K562 (cell line): ENCODE measurements around the gene PTPRM. TPM values are rescaled to one million over a fixed set of nuclear protein-coding genes. Genes with fewer than 3 reads are reported as not detected.

Source experiments
- KDM4B ChIP-seq, 2 experiments: fragments of 450-650 bp in 1 of 2; sonication (generic) in 1 of 2; IDR thresholded peaks; 2 replicates each; pipeline ENCODE4 v1.6.1; 2016 to 2017; ENCODE audit warnings: borderline replicate concordance in 2 of 2, antibody characterized with exemption in 1 of 2, low read depth in 1 of 2, mild to moderate bottlenecking in 1 of 2
- NR2F6 ChIP-seq: fragments of 450-650 bp; formaldehyde crosslinking; IDR thresholded peaks from 2 replicates; pipeline ENCODE4 v1.4.0; 2020; ENCODE audit warnings: mild to moderate bottlenecking
- PML ChIP-seq: IDR thresholded peaks from 2 replicates; pipeline ENCODE4 v1.6.1; 2012; ENCODE audit warnings: low read length, inconsistent platforms
- PTBP1 ChIP-seq: fragments of 200-400 bp; formaldehyde crosslinking; IDR thresholded peaks from 2 replicates; pipeline ENCODE4 v1.6.1; 2017; ENCODE audit warnings: low read depth, low read length
- SNRNP70 ChIP-seq: fragments of 200-400 bp; formaldehyde crosslinking; optimal IDR thresholded peaks from 2 replicates; pipeline ENCODE3; 2017; ENCODE audit warnings: low read depth, low read length
- SP2 ChIP-seq: IDR thresholded peaks from 2 replicates; pipeline ENCODE4 v1.6.1; 2011; ENCODE audit warnings: mild to moderate bottlenecking, low read depth, low read length, moderate library complexity; ENCODE audit not compliant: poor library complexity, severe bottlenecking; ENCODE audit errors: extremely low read depth
- ZFX ChIP-seq: sonication (generic); formaldehyde crosslinking; IDR thresholded peaks from 2 replicates; pipeline ENCODE4 v1.8.0; 2022; ENCODE audit warnings: mild to moderate bottlenecking, missing genetic modification reagents, moderate library complexity
- ZNF780A ChIP-seq: fragments of 250-450 bp; sonication (Bioruptor Pico); IDR thresholded peaks from 2 replicates; pipeline ENCODE4 v1.5.0; 2021; ENCODE audit warnings: mild to moderate bottlenecking
- polyA plus RNA-seq, 8 experiments: library from polyadenylated mRNA; depleted of rRNA in 4 of 8; stranded (reverse) in 5 of 8; unstranded in 3 of 8; fragments of >200 nt; fragmentation: Nextera tagmentation in 2 of 8; fragmentation: Illumina TruSeq in 1 of 8; extraction: Ambion mirVana in 2 of 8; extraction: Trizol in 1 of 8; gene quantifications; 2 replicates each; pipeline versions ENCODE4 v1.2.1 to v1.2.3, GENCODE V29; 2011 to 2014; ENCODE audit warnings: inconsistent platforms in 1 of 8, missing spikeins in 1 of 8
- total RNA-seq, 7 experiments: library from RNA; depleted of rRNA in 6 of 7; stranded (reverse); fragments of >200 nt in 6 of 7; fragmentation: Illumina TruSeq in 2 of 7; extraction: Trizol in 2 of 7; gene quantifications; 2 replicates each; pipeline versions ENCODE4 v1.2.1 to v1.2.3, GENCODE V29; 2011 to 2021; ENCODE audit warnings: low replicate concordance in 1 of 7
- TF ChIP-seq, protein P1 (sequence below): IDR thresholded peaks from 2 replicates; pipeline ENCODE4 v1.6.1; 2011; ENCODE audit warnings: borderline replicate concordance, low read depth, mild to moderate bottlenecking, moderate library complexity, low read length; ENCODE audit not compliant: insufficient read depth, poor library complexity, severe bottlenecking
- TF ChIP-seq, protein P2 (sequence below): sonication (generic); IDR thresholded peaks from 2 replicates; pipeline ENCODE4 v1.6.1; 2016

The PTPRM gene
- total and polyA plus RNA-seq, 9 of the 15 experiments (the other 6 are each of a cell fraction or from before 2014, with no cell fraction given) = 0.03 to 0.16 (median 0.08) TPM; not detected in 3

DNA sequence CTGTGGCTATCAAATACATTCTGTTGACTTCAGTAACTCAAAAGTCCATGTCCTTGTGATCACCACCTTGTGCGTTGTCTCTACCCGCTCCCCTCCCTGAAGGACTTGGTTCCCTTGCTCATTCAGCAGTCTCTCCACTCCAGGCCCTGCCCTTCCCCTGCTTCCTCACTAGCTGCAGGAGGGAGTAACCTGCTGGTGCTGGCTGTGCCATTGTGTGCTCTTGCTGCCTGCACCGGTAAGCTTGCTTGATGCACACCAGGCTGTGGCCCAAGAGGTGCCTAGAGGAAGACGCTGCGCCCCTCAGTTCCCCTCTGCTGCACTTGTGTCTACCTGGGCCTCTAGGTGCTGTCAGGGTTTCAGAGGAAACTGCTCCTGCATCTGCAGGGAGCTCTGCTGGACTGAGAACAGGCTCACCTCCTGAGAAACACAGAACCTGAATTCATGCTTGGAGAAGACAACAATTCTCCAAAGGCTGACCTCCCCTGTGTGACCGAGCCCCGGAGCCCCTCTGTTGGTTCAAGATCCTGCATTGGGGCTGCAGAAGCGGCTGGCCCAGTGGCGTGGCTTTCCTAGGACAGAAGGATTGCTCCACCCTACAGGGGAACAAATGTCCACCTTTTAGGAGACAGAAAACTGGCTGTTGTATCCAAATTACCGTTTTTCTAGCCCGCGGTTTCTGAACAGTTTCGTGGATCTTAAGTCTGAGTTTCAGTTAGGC is 33.6 kb downstream of the PTPRM start (continued):
- TF ChIP-seq ZNF780A = no peak
- no peak for TF ChIP-seq NR2F6 (CRISPR knock-in tag)
- TF ChIP-seq KDM4B (IDR thresholded peaks at IDR 0.05; ENCODE audit: borderline replicate concordance in 2 of 2, low read depth in 1 of 2) = no peak
- TF ChIP-seq, protein P1, sequence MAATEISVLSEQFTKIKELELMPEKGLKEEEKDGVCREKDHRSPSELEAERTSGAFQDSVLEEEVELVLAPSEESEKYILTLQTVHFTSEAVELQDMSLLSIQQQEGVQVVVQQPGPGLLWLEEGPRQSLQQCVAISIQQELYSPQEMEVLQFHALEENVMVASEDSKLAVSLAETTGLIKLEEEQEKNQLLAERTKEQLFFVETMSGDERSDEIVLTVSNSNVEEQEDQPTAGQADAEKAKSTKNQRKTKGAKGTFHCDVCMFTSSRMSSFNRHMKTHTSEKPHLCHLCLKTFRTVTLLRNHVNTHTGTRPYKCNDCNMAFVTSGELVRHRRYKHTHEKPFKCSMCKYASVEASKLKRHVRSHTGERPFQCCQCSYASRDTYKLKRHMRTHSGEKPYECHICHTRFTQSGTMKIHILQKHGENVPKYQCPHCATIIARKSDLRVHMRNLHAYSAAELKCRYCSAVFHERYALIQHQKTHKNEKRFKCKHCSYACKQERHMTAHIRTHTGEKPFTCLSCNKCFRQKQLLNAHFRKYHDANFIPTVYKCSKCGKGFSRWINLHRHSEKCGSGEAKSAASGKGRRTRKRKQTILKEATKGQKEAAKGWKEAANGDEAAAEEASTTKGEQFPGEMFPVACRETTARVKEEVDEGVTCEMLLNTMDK = no peak
- TF ChIP-seq SNRNP70 = no peak
- no peak for TF ChIP-seq PTBP1
- TF ChIP-seq SP2 = no peak
- no peak for TF ChIP-seq PML
- TF ChIP-seq ZFX (CRISPR knock-in tag) = no peak
- TF ChIP-seq, protein P2, sequence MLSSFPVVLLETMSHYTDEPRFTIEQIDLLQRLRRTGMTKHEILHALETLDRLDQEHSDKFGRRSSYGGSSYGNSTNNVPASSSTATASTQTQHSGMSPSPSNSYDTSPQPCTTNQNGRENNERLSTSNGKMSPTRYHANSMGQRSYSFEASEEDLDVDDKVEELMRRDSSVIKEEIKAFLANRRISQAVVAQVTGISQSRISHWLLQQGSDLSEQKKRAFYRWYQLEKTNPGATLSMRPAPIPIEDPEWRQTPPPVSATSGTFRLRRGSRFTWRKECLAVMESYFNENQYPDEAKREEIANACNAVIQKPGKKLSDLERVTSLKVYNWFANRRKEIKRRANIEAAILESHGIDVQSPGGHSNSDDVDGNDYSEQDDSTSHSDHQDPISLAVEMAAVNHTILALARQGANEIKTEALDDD = no peak
- TF ChIP-seq, all 486 proteins: peak for 0
